Duodenal mucosa (tissue), 2 donors: ENCODE data around the gene TTLL11.

Experiments used
- H3K27ac ChIP-seq: one replicate; pipeline ENCODE4 v1.7.0; 2013; ENCODE audit warnings: low read depth, low read length
- H3K27me3 ChIP-seq, 2 donors: one replicate each; pipeline ENCODE4 v1.7.0; 2013; ENCODE audit warnings: low read length in 2 of 2, control low read depth in 1 of 2; ENCODE audit not compliant: insufficient read depth in 2 of 2, control insufficient read depth in 1 of 2
- H3K36me3 ChIP-seq, 2 donors: one replicate each; pipeline ENCODE4 v1.7.0; 2013; ENCODE audit warnings: low read length in 2 of 2, control low read depth in 1 of 2; ENCODE audit not compliant: insufficient read depth in 2 of 2, control insufficient read depth in 1 of 2
- H3K4me1 ChIP-seq, 2 donors: one replicate each; pipeline ENCODE4 v1.7.0; 2013; ENCODE audit warnings: low read length in 2 of 2, control low read depth in 1 of 2; ENCODE audit not compliant: insufficient read depth in 2 of 2, control insufficient read depth in 1 of 2
- H3K4me3 ChIP-seq, 2 donors: one replicate each; pipeline ENCODE4 v1.7.0; 2013; ENCODE audit warnings: low read length in 2 of 2, low read depth in 1 of 2
- H3K9ac ChIP-seq, 2 donors: one replicate each; pipeline ENCODE4 v1.7.0; 2013; ENCODE audit warnings: low read length in 2 of 2, low read depth in 1 of 2
- H3K9me3 ChIP-seq, 2 donors: one replicate each; pipeline ENCODE4 v1.7.0; 2013; ENCODE audit warnings: low read length in 2 of 2, control low read depth in 1 of 2; ENCODE audit not compliant: control insufficient read depth in 1 of 2

TTLL11 gene

GRCh38 chr9:121945849-121946248, 147.3 kb downstream of the TTLL11 start:
- no peaks in the 10 kb centered on the region for H3K27me3 ChIP-seq
- no peaks in the 10 kb centered on the region for H3K4me1 ChIP-seq
- no peak overlapping the region for H3K27ac ChIP-seq
- no peaks in the 10 kb centered on the region for H3K9me3 ChIP-seq
- H3K4me3 ChIP-seq: no peak overlapping the region
- H3K9ac ChIP-seq: no peak overlapping the region
- no peaks in the 10 kb centered on the region for H3K36me3 ChIP-seq

- Histone ChIP-seq H3K27ac (no peak overlapping the region), H3K4me1 (no peaks in the 10 kb centered on the region), H3K36me3 (no peaks in the 10 kb centered on the region), H3K9ac (no peak overlapping the region), H3K4me3 (no peak overlapping the region), H3K9me3 (no peaks in the 10 kb centered on the region), H3K27me3 (no peaks in the 10 kb centered on the region)
These were observed 147.8 kb downstream of the TTLL11 start for GRCh38 chr9:121945281-121945680.

GRCh38 chr9:121944711-121945191, 148.4 kb downstream of the TTLL11 start:
- Histone ChIP-seq H3K36me3 (no peaks in the 10 kb centered on the region), H3K27ac (no peak overlapping the region), H3K4me3 (no peak overlapping the region), H3K27me3 (no peaks in the 10 kb centered on the region), H3K4me1 (no peaks in the 10 kb centered on the region), H3K9me3 (no peaks in the 10 kb centered on the region), H3K9ac (no peak overlapping the region)

GRCh38 chr9:121943463-121943862, 149.6 kb downstream of the TTLL11 start:
- no peak overlapping the region for H3K27ac ChIP-seq
- no peaks in the 10 kb centered on the region for H3K9me3 ChIP-seq

GRCh38 chr9:121942866-121943382, 150.2 kb downstream of the TTLL11 start:
- no peaks in the 10 kb centered on the region for H3K9me3 ChIP-seq
- no peak overlapping the region for H3K9ac ChIP-seq
- H3K27me3 ChIP-seq: no peaks in the 10 kb centered on the region
- peaks cover 0 to 4% of the 10 kb centered on the region in 2 donors for H3K4me1 ChIP-seq
- no peaks in the 10 kb centered on the region for H3K36me3 ChIP-seq
- no peak overlapping the region for H3K27ac ChIP-seq
- no peak overlapping the region for H3K4me3 ChIP-seq

More at GRCh38 chr9:121943463-121943862, 149.6 kb downstream of the TTLL11 start:
- H3K4me3 ChIP-seq: no peak overlapping the region
- H3K36me3 ChIP-seq: no peaks in the 10 kb centered on the region
- no peaks in the 10 kb centered on the region for H3K27me3 ChIP-seq
- peaks cover 0 to 4% of the 10 kb centered on the region in 2 donors for H3K4me1 ChIP-seq
- no peak overlapping the region for H3K9ac ChIP-seq

- Histone ChIP-seq H3K27ac (no peak overlapping the region), H3K4me3 (no peak overlapping the region), H3K36me3 (no peaks in the 10 kb centered on the region), H3K4me1 (peaks cover 1 to 4% of the 10 kb centered on the region in 2 donors), H3K9me3 (no peaks in the 10 kb centered on the region), H3K27me3 (no peaks in the 10 kb centered on the region), H3K9ac (no peak overlapping the region)
These were observed 150.8 kb downstream of the TTLL11 start for GRCh38 chr9:121942313-121942712.

GRCh38 chr9:121939643-121940042, 153.5 kb downstream of the TTLL11 start:
- H3K27me3 ChIP-seq: no peaks in the 10 kb centered on the region
- no peak overlapping the region for H3K4me3 ChIP-seq
- H3K9ac ChIP-seq: no peak overlapping the region
- peaks cover 4 to 6% of the 10 kb centered on the region in 2 donors for H3K4me1 ChIP-seq
- H3K36me3 ChIP-seq: no peaks in the 10 kb centered on the region
- H3K27ac ChIP-seq: no peak overlapping the region
- H3K9me3 ChIP-seq: no peaks in the 10 kb centered on the region

GRCh38 chr9:121938621-121939020, 154.5 kb downstream of the TTLL11 start:
- Histone ChIP-seq H3K27ac (no peak overlapping the region), H3K4me3 (peak overlapping the region in 1 of 2 donors; percentile 26), H3K9me3 (no peaks in the 10 kb centered on the region), H3K36me3 (no peaks in the 10 kb centered on the region), H3K9ac (no peak overlapping the region), H3K4me1 (peaks cover 4 to 6% of the 10 kb centered on the region in 2 donors), H3K27me3 (no peaks in the 10 kb centered on the region)

GRCh38 chr9:121937240-121937639, 155.9 kb downstream of the TTLL11 start:
- Histone ChIP-seq H3K9me3 (no peaks in the 10 kb centered on the region), H3K9ac (no peak overlapping the region), H3K27ac (no peak overlapping the region), H3K4me3 (no peak overlapping the region), H3K4me1 (peaks cover 4 to 6% of the 10 kb centered on the region in 2 donors), H3K36me3 (no peaks in the 10 kb centered on the region), H3K27me3 (no peaks in the 10 kb centered on the region)

GRCh38 chr9:121935739-121936138, 157.4 kb downstream of the TTLL11 start:
- Histone ChIP-seq H3K9ac (no peak overlapping the region), H3K27ac (no peak overlapping the region), H3K36me3 (no peaks in the 10 kb centered on the region), H3K9me3 (no peaks in the 10 kb centered on the region), H3K4me1 (peaks cover 5 to 10% of the 10 kb centered on the region in 2 donors), H3K4me3 (no peak overlapping the region), H3K27me3 (no peaks in the 10 kb centered on the region)
